ENCODE results near the gene LANCL3.

The LANCL3 gene

DNA sequence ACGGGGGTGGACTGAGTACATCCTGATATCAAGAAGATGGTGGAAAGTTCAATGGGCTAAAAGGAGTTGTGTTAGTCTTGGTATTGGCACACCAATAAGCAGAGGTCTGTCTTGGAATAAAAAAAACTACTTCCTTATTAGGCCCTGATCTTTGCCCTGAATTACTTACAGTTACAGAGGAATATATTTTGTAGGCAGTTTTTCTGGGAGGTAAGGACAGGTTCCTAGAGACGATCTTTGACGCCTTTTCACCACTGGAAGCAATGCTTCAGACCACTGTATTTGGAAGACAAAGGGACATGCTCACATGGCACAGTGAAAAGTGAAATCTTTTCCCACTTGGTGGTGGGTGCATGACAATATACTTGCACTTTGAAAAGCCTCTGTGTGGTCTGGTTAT lies 113.5 kb downstream of the LANCL3 start:
- no peak for DNase-seq

DNA sequence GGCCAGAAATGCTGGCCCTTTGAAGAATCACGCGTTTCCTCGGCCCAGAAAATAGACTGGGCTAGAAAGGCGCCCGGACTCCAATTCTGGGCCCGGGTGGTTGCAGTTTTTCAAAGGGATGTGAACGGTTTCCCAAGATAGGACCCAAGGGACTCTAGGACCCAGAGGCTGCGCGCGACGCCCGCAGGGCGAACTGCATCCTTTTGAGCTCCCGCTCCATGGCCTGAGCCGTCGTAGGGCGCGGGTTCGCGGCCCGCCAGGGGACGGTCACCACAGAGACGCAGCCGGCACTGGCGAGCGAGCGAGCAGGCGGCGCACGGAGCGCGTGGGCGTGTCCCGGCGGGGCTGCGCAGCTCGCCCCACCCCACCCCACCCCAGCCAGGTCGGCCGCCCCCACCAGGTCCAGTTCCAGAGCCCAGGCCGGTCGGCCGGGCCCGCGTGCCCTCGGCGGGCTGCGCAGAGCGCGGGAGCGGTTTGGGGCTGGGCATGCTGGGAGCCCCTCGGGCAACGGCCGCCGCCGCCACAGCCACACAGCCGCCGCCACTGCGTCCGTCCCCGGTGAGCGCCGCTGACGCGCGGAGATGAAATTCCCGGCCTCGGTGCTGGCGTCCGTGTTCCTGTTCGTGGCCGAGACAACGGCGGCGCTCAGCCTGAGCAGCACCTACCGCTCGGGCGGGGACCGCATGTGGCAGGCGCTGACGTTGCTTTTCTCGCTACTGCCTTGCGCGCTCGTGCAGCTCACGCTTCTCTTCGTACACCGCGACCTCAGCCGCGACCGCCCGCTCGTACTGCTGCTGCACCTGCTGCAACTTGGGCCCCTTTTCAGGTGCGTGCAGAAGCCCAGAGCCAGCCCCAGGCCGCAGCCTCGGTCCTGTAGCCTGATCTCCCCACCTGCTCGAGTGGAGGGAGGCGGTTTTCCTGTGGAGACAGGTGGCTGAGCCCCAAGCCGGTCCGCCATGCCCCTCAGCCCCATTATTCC lies 114.2 kb downstream of the LANCL3 start, which contains the start of gene XK:
XK (plus strand) TSS at position 411 of the 979 bp plus-strand sequence; CDS start at position 582, 171 bp downstream.
- DNase-seq = peak; percentile 0 to 1

DNA sequence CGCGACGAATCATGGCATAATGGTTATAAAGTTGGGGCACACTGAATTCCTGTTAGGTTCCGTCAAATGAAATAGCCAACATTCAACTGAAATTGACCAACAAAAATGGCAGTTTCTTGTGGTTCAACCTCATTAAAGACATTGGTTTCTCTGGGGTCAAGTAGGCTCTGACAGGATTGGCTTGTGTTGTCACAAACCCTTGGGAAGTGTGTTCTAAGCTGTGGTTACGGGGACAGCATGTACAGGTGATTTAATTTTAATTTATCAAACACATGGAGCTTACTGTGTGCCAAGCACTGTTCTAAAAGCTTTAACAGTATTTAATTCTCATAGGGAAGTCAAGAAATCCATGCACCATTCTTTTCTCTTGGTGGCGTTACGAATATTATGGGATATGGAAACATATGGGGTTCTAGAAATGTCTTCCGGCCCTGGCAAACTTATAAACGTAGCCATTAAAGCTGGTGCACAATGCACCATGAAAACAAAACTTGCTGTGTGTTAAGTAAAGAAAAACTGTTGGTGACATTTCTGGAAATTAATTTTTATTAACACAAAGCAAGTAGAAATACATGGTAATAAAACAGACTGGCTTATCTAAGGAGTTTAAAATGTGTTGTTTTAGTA lies 115.0 kb downstream of the LANCL3 start:
- DNase-seq = no peak

DNA sequence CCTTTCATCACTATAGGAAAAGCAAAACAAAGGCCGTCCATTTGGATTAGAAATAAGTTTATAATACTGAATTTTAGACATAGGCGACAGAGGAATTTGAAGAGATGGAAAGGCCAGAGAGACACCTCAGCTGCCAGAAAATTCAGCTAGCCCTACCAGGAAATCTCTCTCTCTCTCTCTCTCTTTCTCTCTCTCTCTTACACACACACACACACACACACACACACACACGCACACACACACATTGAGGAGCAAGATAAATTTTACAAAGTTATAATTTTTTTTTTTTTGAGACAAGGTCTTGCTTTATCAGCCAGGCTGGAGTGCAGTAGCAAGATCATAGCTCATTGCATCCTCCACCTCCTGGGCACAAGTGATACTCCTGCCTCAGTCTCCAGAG lies 115.5 kb downstream of the LANCL3 start:
- no peak for DNase-seq

DNA sequence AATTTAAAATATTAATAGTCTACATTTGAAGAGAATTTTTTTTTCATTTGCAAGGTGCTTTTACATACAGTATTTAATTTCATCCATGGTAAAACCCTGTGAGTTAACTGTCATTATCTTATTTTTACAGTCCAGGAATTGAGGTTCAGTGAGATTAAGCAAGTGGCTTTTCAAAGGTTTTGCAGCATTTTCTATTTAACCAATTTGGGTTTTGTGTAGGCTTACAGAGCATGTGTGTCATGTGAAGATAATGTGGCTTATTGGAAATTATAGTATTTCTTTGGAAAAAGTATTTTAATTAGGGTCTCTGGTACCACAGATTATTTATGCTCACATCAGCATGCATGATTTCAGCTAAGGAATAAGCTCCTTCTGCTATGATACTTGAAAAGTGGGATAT lies 118.7 kb downstream of the LANCL3 start:
- no peak for DNase-seq

DNA sequence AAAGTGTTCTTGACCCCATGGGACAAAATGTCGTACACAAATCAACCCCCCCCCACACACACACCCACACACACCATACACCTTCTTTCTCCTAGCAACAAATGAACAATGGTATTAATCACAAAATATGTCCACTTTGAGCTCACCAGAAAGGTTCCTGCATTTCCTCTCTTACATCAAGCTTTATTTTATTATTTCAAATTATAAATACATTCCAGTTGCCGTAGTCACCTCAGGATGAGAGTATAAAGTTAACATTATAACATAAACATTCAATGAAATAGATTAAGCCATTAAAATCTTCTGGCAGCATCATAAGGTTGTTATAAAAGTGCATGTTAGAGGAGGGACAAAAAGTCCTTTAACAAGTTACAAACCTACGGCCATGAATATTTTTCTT lies 121.5 kb downstream of the LANCL3 start:
- no peak for DNase-seq

DNA sequence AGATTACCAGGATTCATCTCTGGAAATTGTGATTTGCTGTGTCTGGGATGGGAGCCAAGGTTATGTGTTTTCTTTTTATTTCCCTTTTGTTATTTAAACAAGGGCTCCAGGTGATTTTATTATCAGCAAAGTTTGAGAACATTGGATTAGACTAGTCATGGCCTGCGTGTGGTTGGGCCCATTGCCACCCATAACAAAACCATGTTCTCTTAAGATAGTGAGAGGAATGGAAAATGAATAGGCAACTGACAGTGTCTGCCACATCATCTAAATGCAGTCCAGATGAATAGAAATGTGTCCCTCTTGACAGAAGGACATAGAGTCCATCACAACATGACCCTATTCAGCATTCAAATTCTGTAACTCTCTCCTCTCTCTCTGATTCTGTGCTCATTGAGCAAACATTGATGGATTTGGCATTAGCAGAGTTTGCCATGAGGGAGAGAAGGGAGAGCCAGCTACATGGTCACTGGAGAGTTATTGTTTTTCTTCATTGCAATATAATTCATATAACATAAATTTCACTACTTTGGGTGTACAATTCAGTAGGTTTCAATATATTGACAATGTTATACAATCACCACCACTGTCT lies 125.8 kb downstream of the LANCL3 start:
- DNase-seq = no peak

DNA sequence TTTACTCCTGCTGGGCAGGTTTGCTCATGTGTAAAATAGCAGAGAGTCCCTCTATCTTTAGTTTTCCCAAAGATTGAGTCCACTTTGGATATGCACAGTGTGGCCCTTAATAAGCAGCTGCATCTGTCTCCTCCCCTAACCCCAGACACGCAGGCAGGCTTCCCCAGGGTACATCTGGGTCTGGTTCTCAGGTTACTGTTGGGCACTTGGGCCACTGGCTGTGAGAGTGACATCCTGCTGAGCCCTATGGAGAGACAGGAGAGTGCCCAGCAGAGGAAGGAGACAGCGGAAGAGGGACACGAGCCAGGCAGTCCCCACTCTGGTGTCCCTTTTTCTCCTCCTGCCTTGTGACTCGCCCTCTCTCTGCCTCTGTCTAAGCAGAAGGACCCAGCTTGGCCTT lies 130.1 kb downstream of the LANCL3 start:
- no peak for DNase-seq

DNA sequence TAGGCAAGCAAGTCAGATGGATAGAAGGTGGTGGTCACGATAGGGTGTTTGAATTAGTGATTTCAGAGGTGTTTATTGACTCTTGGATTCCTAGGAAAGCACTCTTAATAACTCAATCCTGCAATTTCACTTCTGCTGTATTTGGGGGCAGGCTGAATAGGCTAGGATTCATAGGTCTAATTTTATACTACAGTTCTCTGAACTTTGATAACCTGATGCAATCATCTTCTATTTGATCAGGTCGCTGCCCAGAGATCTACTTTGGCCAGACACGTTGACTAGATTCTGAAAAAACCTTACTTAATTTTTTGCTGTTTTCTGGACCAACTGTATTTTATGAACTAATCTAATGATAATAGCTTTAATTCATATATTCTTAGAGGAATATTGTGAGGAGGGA lies 140.5 kb downstream of the LANCL3 start:
- no peak for DNase-seq

DNA sequence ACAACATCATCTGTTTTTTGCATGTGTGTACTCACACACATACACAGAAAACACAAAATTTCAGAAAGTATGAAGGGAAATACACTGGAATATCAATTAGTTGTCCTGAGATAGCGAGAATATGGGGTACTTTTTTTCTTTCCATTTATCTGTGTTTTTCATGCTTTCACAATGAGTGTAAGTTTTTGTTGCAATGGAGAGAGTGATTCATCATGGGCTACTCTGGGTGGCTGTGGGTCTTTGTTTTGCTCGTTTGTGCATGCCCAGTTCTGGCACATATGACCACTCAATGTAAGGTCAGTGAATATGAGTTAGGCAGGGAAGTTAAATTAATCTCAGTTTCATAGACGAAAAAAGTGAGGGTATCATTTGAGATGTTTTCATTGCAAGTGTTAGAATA lies 141.0 kb downstream of the LANCL3 start:
- no peak for DNase-seq

DNA sequence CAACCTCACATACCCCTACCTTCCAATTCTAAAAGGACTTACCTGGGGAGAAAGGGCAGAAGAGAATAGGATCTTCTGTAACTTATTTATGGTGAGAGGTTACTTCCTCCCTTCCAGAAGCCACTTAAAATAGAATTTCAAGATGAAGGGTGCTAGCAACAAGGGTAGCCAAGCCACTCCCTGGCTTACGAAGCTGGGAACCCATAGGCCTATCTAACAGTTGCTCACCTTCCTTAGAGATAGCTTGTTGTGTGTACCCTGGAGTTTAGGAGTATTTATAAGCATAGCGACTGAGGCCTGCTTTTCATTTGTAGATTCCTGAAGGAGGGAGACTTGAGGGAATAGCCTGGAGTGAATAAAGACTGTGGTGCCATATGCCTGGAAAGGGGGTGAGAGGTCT lies 143.0 kb downstream of the LANCL3 start:
- no peak for DNase-seq

DNA sequence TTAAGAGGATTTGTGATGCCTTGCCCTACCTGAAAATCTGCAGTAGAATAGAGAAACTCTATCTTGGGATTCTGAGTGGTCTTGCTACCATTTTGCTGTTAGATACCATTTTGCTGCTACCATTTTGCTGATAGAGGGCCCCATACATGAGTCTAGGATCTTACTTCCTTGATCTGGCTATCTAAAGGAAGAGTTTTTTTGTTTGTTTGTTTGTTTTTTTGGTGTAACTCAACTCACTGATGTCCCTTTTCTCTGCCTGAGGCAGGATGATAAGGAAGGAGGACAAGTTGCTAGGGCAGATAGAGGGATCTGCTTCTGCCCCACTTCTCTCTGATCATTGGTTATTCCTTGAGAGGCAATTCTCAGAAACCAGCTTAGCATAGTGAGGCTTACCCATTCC lies 145.1 kb downstream of the LANCL3 start:
- no peak for DNase-seq

DNA sequence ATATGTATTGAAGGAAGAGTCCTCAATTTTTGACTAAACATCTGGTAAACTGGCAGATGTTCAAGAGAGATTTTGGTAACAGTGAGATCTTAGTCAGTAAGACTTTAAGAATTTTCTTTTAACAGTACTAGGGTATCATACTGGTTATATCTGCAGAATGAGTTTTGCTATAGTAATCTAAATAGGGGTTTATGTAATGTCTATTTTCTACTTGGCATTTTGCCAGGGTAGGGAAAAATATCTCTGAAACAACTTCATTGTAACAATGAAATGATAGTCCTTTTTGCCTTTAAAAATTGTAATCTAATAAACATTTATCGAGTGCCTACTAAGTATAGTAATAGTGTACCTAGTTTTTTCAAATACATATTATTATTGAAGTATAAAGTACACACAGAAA lies 146.2 kb downstream of the LANCL3 start:
- DNase-seq = no peak

DNA sequence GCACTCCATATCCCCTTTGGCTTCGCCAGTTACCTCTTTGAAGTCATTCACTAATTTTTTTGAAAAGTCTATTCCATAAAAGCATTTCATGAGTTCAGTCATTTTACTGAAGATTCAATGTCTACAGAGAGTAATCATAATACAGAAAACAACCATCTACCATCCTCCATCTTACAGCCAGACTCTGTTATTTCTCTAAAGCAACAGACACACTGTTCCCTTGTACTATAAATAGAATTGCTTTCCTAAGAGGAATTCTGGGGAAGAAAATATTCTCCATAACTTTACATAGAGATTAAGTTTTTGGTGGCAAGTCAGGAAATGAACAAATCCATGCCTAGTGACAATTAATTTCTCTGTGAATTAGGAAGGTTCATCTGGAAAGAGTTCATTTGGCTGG lies 151.1 kb downstream of the LANCL3 start:
- DNase-seq = no peak

DNA sequence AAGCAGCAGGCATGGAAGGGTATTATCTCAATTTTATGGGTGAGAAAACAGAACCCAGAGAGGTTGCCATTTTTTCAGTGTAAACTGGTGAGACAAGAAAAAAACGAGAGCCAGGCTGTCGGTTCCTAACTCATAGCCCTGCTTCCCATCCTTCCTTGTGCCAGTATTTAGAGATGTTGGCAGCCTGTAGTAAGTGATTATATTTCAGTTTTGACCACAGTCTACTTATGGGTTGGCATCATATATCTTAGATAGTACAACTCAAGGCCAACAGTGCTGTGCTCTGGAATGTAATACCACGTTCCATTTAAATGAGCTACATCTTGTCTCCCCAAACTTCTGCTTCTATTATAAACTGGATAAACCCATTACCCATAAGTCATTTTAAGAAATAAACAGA lies 154.9 kb downstream of the LANCL3 start:
- no peak for DNase-seq

Data from activated CD4-positive, alpha-beta T cell treated with anti-CD3 and anti-CD28 coated beads, Interleukin-2, amount 50 U/mL, for 4 hours (primary cell).